NCI-H1694 (cell line): Measurements from ENCODE around the gene GTPBP6.
"Not testable (repeated sequence)": the region's sequence is repeated elsewhere in the genome, so short reads cannot be mapped to it uniquely, and the experiment has no call there.

Source experiments
- DNase-seq: peaks from one replicate; lab custom pipeline; 2025; lab: John Stamatoyannopoulos, UW

GTPBP6 gene

DNA sequence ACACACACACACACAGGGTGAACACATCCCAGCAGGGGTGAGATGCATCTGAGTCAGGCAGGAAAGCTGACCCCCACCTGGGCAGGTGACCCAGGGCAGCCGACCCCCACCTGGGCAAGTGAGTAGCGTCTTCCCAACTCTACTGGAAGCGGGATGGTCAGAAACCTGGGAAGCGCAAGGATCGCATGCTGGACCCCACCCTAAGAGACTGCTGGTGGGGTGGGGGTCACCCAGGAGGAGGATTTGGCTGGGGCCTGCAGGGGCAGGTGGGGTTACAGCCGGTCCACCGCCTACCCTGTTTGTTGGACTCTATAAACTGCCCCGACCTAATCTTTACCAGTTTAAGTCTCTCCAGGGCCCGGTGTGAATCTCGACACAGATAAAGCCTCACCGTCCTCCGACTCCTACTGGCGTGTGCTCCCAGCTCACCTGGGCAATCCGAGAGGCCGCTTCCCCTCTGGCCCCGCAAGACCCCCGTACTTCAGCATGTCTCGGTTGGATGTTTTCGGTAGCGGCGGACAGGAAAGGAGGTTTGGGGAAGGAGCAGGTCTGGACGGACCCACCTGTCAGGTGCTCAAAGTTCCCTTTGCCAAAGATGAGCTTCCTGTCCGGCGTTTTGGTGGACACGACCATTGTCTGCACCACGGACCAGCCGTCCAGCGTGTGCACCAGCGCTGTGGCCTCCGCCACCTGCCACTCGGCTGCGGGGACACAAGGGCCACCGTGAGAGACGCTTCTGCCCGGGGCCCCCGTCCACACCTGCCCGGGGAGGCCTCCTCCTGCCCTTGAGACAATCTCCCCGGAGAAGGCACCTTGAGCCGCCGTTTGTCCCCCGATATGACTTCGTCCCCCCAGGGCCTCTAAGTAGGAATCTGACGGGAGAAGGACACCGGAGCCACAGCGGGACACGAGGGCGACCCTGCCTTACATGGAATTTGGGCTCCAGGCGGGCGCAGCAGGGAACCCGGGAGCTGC is 2.0 kb downstream of the GTPBP6 start:
- no peak for DNase-seq

DNA sequence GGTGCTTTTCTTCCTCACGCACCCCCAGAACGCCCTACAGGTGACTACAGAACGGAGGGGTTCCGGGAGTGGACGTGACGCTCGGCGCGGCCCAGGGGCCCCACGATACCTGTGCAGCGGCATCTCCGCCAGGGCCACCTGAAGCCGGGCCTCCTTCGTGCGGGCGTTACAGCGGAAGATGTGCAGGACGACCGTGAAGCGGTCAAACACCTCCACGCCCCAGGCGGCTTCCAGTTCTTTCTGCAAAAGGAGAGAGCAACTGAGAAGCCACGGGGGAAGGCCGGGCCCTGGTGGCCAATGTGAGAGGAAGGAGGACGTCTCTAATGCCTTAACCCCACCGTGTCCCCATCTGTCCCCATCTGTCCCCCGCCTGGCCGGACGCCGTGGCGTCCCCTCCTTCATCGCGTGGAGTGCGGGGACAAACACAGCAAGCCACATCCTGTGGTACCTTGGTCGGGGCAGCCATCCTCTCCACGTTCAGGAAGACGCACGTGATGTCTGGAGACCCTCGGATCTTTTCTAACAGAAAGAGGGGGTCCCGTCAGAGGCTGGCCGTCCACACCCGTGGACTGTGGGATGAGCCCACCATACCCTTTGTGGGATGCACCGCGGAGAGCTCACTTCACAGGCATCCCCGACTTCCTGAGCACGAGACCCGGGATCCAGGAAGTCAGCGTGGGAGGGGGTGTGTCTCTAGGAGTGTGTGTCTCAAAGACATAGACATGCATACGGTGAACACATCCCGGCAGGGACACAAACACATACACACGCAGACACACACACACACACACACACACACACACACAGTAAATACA is 3.6 kb downstream of the GTPBP6 start:
- DNase-seq, result no peak

DNA sequence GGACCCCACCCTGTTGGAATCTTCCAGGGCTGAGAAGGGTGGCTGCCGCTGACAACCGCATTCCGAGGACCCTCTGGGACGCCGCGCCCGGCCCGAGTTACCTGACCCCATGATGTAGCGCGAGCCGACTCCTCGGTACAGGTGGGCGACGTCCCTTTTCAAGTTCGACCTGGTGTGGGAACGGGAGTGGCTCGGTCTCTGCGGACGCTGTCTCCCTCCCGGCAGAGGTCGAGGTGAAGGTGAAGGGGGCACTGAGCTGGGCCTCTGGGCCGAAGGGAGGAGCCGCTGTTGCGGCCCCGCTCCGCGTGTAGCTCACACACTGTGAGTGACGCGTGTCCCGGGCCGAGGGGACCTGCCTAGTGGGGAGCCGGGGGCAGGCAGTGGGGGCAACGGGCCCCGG is 4.5 kb downstream of the GTPBP6 start:
- DNase-seq, result no peak

DNA sequence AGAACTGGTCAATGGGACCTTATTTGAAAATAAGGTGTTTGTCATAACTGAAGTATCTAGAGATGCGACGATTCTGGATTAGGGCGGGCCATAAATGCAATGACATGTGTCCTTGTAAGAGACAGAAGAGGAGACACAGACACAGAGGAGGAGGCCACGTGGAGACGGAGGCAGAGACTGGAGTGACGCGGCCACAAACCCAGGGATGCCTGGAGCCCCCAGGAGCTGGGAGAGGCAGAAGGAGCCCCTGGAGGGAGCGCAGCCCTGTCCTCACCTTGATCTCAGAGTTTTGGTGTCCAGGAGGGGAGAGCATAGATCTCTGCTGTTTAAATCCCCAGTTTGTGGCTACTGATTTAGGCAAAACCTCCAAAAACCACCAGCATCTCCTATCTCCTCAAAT is 5.0 kb downstream of the GTPBP6 start:
- DNase-seq, result no peak

DNA sequence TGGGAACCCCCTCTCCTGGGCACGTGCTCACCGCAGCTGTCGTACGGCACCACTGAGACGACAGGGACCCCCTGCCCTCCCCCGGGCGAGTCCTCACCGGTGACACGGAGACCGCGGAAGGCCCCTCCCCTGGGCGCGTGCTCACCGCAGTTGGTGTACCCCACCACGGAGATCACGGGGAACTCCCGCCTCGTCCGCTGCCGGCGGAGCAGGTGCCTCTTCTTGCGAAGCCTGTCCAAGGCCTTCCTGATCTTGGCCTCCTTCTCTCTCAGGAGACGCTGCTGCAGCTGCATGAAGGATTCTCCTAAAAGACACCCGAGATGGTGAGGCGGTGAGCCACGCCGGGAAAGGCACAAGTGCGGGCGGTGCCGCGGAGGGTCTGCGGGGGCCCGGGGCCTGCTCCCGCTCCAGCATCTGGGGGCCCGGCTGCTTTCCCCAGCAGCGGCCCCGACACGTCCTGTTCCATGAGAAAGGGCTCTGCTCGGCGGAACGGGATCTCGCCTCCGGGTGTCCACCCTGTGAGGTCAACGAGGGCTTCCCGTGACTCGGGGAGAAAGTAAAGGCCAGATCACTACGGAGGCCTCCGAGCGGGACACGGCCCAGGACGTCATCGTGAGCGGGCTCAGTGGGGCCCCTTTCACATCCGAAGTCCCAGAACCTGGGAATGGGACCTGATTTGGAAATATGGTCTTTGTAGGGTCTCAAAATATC is 5.8 kb downstream of the GTPBP6 start:
- DNase-seq, result no peak

DNA sequence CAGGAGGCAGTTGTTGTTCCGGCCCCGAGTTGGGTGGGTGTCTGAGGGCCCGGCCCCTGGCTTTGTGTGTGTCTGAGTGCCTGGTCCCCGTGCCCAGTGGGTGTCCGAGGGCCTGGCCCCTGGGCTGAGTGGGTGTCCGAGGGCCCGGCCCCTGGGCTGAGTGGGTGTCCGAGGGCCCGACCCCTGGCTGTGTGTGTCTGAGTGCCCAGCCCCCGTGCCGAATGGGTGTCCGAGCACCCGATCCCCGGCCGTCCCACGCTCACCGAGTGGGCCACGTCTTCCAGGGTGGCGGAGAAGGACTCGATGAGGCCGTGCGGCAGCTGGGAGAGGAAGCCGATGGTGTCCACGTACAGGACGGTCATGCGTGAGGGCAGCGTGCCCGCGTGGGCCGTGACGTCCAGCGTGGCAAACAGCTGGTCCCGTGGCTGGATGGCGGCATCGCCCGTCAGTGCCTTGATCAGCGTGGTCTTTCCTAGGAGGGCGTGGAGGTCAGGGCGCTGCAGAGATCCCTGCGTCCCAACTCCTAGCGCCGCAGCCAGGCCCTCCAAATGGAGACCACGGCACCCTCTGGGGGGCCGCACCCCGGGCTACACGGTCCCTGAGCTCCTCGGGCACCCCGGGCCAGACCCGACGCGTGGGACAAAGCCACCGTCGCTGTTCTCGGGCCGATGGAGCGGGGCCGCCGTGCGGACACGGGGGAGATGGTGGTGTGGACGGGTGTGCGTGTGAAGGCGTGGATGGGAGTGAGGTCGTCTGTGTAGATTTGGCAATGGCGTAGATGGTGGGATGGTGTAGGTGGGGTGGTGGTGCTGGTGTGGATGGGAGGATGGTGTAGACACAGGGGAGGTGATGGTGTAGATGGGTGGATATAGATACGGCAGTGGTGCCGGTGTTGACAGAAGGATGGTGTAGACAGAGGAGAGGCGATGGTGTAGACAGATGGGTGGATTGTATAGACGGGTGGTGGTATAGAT is 7.2 kb downstream of the GTPBP6 start:
- DNase-seq, result no peak

DNA sequence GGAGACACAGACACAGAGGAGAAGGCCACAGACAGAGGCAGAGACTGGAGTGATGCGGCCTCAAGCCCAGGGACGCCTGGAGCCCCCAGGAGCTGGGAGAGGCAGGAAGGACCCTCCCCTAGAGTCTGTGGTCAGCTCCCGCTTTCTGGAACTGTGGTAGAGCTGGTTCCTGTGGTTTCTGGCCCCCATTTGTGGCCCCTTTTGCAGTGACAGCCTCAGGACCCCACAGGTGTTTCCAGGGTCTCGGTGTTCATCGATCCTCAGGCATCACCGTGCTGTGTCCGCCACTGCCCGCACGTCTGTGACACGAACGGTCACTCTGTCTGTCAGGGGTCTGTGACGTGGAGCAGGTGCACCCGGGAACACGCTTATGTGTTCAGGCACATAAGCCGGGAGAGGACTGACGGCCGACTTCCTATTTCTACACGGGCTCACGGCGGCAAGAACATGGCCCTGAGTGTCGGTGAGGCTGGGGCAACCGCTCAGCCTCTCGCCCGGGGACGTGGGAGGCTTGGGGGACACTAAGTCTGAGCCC is 7.9 kb downstream of the GTPBP6 start:
- DNase-seq, result no peak

DNA sequence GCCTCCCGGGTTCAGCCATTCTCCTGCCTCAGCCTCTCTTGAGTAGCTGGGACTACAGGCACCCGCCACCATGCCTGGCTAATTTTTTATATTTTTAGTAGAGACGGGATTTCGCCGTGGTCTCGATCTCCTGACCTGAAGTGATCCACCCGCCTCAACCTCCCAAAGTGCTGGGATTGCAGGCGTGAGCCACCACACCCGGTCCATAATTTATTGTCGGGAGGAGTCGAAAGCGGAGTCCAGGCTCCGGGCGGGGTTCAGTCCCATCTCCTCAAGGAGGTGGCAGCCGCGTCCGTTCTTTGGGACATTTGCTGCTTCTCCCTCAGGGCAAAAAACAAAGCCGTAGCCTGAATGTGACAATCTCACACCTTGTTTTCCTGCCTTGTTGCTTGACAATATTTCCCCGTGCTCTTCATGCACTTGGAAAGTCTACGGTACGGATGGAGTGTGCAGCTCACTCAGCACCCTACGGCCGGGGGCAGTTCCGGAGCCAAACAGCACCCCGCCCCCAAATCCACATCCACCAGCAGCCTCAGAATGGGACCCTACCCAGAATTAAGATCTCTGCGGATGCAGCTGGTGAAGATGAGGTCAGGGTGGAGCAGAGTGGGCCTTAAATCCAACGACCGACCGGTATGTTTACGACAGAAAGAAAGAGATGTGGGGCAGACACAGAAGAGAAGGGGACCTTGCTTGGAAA is 9.6 kb downstream of the GTPBP6 start:
- DNase-seq, result no peak

DNA sequence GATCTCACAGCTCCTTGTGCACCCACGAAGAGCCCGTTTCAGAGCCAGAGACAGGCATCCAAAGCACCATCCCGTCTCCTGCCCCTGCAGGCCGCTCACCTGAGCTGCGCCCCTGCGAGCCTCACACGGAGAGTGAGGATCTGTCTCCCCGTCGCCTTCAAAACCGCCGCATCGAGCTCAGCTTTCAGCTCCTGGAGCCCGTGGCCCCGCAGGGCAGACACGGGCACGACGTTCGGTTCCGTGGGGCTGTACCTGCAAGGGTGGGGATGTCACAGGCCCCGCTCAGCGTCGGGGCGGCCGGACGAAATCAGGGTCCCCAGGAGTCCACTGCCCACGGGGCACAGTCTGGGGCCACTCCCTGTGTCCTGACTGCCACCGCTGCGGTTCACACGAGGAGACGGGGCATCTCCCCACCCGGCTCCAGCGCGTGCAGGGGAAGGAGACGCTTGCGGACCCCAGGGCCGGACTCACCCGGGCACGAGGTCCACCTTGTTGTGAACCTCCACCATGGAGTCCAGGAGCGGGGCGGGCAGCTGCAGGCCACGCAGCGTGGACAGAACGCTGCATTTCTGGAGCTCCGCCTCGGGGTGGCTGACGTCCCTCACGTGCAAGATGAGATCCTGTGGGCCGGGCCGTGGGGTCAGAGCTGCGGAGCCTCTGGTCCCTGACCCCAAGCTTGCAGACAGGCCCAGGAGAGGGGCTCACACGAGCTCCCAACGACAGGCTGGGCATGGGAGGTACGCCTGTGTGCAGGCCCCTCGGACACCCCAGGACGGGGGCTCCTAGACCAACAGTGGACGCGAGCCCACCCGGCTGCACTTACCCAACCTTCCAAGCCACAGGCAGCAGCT is 11.1 kb downstream of the GTPBP6 start:
- DNase-seq, result no peak

DNA sequence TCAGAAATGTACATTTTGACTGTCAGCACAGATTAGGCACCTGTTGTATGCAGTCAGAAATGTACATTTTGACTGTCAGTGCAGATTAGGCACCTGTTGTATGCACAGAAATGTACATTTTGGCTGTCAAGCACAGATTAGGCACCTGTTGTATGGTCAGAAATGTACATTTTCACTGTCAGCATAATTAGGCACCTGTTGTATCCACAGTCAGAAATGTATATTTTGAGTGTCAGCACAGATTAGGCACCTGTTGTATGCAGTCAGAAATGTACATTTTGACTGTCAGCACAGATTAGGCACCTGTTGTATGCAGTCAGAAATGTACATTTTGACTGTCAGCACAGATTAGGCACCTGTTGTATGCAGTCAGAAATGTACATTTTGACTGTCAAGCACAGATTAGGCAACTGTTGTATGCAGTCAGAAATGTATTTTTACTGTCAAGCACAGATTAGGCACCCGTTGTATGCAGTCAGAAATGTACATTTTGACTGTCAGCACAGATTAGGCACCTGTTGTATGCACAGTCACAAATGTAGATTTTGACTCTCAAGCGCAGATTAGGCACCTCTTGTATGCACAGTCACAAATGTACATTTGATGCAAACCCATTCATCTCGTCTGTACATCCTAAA is 11.9 kb downstream of the GTPBP6 start:
- DNase-seq, result not testable (repeated sequence)

DNA sequence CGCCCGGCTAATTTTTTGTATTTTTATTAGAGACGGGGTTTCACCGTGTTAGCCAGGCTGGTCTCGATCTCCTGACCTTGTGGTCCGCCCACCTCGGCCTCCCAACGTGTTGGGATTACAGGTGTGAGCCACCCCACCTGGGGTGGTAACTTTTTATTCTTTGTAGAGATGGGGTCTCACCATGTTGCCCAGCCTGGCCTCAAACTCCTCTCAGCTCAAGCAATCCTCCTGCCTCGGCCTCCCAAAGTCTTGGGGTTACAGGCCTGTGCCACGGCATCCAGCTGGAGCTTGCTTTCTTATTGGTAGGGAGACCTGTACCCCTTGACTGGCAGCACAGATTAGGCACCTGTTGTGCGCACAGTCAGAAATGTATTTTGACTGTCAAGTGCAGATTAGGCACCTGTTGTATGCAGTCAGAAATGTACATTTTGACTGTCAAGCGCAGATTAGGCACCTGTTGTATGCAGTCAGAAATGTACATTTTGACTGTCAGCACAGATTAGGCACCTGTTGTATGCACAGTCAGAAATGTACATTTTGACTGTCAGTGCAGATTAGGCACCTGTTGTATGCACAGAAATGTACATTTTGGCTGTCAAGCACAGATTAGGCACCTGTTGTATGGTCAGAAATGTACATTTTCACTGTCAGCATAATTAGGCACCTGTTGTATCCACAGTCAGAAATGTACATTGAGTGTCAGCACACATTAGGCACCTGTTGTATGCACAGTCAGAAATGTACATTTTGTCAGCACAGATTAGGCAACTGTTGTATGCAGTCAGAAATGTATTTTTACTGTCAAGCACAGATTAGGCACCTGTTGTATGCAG is 12.6 kb downstream of the GTPBP6 start:
- not testable (repeated sequence) for DNase-seq

DNA sequence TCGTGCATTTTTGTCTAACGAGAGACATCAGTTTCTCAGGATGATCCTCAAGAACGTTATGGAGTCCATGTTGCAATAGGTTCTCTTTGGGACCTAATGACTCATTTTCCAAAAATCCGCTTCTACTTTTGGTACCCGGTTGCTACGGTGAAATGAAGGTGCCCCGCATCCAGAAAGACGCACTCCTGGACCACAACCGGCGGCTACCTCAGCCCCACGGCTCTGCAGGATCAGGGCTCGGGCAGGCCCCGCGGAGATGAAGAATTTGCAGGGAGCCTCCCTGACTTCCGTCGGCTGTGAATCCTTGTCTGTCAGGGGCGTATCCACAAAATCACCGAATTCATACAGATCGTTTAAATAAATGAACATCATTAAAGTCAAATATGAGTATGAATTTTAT is 15.6 kb downstream of the GTPBP6 start:
- DNase-seq, result no peak

DNA sequence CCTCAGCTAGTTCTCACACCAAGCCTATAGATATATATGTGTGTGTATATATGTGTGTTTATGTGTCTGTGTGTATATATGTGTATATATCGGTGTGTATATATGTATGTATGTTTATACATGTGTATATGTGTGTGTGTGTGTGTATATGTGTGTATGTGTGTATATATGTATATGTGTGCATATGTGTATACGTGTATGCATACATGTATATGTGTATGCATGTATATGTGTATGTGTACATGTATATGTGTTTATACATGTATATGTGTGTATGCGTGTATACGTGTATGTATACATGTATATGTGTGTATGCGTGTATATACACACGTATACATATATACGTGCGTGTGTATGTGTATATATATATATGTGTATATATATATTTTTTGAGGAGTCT is 18.3 kb downstream of the GTPBP6 start:
- DNase-seq, result no peak

DNA sequence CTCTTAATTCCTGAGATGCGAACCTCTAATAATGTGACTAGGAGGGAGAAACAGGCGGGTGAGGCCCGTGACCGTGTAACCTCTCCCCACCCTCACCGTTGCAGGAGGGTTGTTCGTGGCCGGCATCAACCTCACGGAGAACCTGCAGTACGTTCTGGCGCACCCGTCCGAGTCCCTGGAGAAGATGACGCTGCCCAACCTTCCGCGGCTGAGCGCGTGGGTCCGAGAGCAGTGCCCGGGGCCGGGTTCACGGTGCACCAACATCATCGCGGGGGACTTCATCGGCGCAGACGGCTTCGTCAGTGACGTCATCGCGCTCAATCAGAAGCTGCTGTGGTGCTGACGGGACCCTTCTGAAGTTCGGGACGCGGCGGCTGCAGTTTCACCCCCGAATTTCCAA is 19.6 kb downstream of the GTPBP6 start:
- DNase-seq, result no peak

DNA sequence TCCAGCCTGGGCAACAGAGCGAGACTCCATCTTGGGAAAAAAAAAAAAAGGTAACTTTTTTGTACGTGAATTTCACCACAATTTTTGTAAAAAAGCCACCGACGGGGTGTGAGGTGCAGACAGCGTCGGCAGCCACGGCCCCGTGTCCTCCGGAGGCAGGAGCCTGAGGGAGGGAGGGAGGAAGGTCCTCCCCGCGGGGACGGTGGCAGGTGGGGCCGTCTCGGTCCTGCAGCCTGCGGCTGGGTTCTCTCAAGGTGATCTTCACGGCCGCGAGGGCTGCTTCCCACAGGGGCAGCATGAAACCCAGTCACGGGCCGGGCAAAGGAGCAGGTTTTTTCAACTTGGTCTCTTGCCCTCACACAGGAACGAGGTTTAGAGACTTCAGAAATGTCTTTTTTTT is 23.5 kb downstream of the GTPBP6 start:
- DNase-seq, result no peak

DNA sequence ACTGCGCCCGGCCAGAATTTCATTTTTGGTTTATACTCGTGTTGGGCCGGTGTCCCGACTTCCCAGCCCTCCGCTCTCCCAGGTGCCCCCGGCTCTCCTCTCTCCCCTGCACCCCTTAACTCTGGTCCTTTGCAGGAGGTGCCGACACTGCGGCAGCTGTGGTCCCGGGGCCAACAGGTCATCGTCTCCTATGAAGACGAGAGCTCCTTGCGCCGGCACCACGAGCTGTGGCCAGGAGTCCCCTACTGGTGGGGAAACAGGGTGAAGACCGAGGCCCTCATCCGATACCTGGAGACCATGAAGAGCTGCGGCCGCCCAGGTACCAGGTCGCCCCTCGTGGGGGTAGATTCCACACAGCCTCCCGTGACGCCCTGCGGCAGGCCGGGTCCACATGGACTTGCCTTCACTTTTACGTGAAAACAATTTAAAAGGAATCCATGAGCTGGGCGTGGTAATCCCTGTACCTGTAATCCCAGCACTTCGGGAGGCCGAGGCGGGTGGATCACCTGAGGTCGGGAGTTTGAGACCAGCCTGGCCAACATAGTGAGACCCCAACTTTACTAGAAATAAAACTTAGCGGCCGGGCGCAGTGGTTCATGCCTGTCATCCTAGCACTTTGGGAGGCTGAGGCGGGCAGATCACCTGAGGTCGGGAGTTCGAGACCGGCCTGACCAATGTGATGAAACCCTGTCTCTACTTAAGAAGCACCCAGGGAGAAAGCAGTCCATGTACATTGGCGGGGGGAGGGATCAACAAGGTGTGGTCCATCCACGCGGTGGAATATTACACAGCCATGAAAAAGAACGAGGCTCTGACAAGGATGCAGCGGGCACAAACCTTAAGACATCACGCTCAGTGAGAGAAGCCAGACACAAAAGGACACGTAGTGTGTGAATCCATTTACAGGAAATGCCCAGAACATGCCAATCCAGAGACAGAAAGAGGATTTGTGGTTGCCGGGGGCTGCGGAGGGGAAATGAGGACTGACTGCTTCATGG is 25.4 kb downstream of the GTPBP6 start:
- no peak for DNase-seq
